Measurements from ENCODE around the gene GIT1. TPM values are rescaled to one million over a fixed set of nuclear protein-coding genes. Genes with fewer than 3 reads are reported as not detected.

Gene GIT1
- total and polyA plus RNA-seq, 9 of the 15 experiments (the other 6 are each of a cell fraction or from before 2014, with no cell fraction given): 0.35 to 35.3 (median 17.1) TPM

DNA sequence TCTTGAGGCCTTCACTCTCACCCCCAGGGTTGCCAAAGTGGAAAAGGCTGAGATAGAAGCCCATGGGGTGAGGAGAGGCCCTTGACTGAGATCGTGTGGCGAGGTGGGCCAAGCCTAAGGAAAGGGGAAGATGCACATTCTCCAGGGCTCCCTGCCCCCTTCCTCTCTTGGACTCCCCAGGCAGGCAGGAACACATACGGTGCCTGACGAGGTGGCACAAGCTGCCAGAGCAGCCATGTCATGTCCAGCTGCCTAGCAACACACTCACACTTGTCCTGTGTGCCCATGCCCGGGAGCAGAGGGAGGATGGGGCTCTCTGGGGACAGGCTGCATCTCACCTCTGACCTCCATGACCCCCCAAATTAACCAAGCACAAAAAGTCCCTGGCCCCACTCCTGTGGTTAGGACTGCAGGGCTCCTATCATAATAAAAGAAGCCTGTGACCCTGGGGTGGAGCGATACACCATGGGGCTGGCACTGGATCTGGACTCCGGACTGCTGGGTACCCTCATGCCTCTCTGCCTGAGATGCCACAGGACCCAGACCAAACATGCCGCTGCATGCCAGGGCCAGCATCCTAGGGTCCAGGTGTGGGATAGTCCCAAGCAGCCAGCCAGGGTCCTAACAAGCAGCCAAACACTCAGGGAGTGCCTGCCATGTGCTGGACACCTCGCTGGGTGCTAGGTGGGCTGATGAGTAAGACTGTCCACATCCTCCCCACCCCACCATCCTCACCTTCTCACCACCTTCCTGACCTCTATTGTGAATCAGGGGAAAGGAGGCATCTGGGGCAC lies 2.6 kb downstream of the GIT1 start (continued):
- TF ChIP-seq, protein P1, sequence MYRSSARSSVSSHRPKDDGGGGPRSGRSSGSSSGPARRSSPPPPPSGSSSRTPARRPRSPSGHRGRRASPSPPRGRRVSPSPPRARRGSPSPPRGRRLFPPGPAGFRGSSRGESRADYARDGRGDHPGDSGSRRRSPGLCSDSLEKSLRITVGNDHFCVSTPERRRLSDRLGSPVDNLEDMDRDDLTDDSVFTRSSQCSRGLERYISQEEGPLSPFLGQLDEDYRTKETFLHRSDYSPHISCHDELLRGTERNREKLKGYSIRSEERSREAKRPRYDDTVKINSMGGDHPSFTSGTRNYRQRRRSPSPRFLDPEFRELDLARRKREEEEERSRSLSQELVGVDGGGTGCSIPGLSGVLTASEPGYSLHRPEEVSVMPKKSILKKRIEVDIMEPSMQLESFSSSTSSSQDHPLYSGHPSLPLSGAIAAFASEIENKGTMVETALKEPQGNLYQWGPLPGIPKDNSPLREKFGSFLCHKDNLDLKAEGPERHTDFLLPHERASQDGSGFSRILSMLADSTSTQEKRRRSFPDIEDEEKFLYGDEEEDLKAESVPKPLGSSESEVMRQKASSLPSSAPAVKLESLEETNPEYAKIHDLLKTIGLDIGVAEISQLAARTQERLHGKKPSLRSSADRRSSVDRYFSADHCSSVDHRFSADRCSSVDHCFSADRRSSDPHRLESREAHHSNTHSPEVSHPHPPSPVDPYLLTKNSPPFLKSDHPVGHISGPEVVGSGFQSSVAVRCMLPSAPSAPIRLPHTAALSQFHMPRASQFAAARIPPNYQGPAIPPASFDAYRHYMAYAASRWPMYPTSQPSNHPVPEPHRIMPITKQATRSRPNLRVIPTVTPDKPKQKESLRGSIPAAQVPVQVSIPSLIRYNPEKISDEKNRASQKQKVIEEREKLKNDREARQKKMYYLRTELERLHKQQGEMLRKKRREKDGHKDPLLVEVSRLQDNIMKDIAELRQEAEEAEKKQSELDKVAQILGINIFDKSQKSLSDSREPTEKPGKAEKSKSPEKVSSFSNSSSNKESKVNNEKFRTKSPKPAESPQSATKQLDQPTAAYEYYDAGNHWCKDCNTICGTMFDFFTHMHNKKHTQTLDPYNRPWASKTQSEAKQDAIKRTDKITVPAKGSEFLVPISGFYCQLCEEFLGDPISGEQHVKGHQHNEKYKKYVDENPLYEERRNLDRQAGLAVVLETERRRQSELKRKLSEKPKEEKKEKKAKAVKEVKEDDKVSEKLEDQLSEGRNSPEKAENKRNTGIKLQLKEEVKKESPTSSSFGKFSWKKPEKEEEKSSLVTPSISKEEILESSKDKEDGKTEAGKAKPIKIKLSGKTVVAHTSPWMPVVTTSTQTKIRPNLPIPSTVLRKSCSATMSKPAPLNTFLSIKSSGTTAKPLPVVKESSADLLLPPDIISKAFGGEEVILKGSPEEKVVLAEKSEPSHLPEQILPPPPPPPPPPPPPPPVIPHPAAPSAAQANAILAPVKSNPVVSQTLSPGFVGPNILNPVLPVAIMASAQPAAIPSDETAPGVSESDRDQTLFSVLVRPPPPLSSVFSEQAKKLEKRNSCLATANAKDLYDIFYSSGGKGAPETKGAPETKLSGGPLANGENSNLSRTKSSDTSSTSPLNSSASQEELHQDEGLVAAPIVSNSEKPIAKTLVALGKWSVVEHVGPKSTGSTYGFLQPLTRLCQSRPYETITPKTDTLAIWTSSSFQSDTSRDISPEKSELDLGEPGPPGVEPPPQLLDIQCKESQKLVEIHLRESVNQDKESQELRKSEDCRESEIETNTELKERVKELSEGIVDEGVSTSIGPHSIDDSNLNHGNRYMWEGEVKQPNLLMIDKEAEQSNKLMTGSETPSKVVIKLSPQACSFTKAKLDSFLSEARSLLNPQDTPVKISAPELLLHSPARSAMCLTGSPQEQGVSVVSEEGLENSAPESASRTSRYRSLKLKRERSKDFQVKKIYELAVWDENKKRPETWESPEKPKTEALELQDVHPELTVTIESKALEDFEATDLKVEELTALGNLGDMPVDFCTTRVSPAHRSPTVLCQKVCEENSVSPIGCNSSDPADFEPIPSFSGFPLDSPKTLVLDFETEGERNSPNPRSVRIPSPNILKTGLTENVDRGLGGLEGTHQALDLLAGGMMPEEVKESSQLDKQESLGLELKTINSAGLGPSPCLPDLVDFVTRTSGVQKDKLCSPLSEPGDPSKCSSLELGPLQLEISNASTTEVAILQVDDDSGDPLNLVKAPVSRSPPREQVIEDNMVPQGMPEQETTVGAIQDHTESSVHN (IDR thresholded peaks at IDR 0.05; ENCODE audit: borderline replicate concordance in 1 of 2, low read depth in 1 of 2): no peak
- TF ChIP-seq EZH2 (IDR thresholded peaks at IDR 0.05; ENCODE audit: borderline replicate concordance, low read depth, low read length): no peak
- TF ChIP-seq POLR2AphosphoS5 (IDR thresholded peaks at IDR 0.05; ENCODE audit: control insufficient read depth, insufficient read depth, low read depth, low read length): no peak
- TF ChIP-seq ZNF347 (CRISPR knock-in tag; IDR thresholded peaks at IDR 0.05; ENCODE audit: low read depth): no peak

Data from K562 (cell line).